Dermis microvascular lymphatic vessel endothelial cell (primary cell): ENCODE data around the gene DNAAF8. TPM values are rescaled to one million over a fixed set of nuclear protein-coding genes. Genes with fewer than 3 reads are reported as not detected.
"Not testable (repeated sequence)": the region's sequence is repeated elsewhere in the genome, so short reads cannot be mapped to it uniquely, and the experiment has no call there.

Experiments used
- DNase-seq, 2 donors: peaks; one replicate each; pipeline versions ENCODE4 v3.0.0 to v3.0.0-alpha.2; 2010; ENCODE audit warnings: low read depth in 2 of 2
- total RNA-seq: library from RNA; depleted of rRNA; stranded (reverse); fragments of >200 nt; gene quantifications from 2 replicates; pipeline ENCODE4 v1.2.1, GENCODE V29; 2014

Gene DNAAF8
- total RNA-seq, 1 donor from 2014 or later = 0.13 TPM

DNA sequence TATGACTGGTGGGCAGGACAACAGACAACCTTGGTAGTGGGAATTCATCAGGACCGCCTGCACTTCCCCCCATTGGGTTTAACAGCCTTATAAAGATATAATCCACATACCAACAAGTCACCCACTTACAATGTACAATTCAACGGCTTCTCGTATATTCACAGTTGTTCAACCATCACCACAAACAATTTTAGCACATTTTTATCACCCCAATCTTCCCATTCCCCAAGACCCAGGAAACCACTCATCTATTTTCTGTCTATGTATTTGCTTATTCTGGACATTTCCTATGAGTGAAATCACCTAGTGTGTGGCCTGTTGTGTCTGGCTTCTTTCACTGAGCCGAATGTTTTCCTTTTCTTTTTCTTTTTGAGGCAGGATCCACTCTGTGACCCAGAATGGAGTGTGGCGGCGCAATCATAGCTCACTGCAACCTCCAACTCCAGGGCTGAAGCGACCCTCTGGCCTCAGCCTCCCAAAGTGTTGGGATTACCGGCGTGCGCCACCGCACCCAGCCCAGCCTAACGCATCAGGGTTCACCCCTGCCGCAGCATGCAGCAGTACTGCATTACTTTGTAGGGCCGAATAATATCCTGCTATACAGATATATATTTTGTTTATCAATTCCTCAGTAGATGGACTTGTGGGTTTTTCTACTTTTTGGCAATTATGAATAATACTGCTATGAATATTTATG lies 11.1 kb upstream of the DNAAF8 start:
- no peak for DNase-seq

GRCh38 chr16:4724661-4725270 lies 9.6 kb upstream of the DNAAF8 start:
- no peak for DNase-seq

GRCh38 chr16:4726616-4727015 lies 7.7 kb upstream of the DNAAF8 start:
- no peak for DNase-seq

GRCh38 chr16:4728676-4729075 lies 5.7 kb upstream of the DNAAF8 start:
- DNase-seq = no peak

DNA sequence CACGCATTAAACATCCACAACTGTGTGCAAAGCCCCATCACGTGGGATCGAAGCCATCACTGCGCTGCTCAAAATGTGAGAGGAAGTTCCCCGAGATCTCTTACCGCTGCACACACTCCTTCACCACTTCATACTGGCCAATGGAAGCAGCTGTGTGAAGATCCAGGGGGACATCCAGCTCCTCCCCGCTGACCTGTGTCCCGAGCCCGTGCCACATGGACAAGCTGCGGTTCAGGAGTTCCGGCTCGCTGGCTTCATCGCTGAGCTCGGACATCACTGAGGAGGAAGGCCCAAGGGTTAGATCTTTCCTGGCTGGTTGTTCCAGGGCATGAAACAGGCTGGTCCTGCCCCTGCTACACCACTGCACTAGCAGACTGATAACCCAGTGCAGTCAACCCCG lies 4.5 kb upstream of the DNAAF8 start:
- no peak for DNase-seq

- no peak for DNase-seq
Measured at GRCh38 chr16:4733211-4733742, 1.1 kb upstream of the DNAAF8 start.

DNA sequence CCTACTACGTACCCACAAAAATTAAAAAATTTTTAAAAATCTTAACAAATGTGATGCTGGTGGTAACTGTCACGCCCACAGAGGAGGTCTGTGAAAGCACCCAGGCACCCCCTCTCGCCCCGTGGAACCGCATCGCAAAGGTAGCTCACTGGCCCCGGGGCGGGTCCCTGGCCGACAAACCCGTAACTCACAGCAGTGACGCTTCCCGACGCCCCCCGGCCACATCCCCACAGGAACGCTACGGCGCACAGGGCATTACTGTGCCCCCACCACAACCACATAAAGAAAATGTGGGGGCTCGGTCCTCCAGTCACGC lies 632 bp upstream of the DNAAF8 start:
- no peak for DNase-seq

GRCh38 chr16:4734730-4735535 lies 596 bp downstream of the DNAAF8 start:
- DNase-seq = peak; percentile 27 to 83

GRCh38 chr16:4736546-4736945 lies 2.2 kb downstream of the DNAAF8 start:
- no peak for DNase-seq

- no peak for DNase-seq
Measured at GRCh38 chr16:4737545-4737944, 3.2 kb downstream of the DNAAF8 start.

GRCh38 chr16:4738370-4738769 lies 4.0 kb downstream of the DNAAF8 start:
- not testable (repeated sequence) for DNase-seq

GRCh38 chr16:4743226-4743878 lies 9.0 kb downstream of the DNAAF8 start:
- no peak for DNase-seq

DNA sequence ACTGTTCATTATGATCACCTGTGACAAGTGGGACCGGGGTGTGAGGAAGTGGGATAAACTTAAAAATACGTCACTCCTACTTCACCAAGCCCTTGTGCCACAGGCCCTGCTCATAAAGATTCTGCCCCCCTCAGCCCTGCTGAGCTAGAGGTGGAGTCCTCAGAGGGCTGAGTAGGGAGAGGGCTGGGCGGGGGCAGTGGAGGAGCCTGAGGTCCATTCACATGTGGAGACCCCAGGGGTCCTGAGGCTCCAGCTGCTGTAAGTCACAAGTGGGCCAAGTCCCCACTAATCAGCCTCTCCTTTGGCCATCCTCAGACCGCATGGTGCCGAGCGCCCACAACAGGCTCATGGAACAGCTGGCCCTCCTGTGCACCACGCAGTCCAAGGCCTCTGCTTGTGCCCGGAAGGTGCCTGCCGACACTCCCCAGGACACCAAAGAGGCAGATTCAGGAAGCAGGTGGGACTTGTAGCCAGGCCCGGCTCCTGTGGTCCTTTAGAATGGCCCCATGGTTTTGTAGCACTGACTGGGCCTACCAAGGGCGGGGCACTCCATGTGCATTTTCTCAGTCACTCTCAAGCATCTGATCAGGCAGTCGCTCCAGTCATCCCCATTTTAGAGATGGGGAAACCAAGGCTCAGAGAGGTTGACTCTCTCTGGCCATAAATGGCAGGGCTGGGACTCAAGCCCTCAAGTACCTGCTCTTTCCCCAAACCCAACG lies 10.4 kb downstream of the DNAAF8 start:
- no peak for DNase-seq

- DNase-seq = no peak
Measured at GRCh38 chr16:4745274-4745569, 10.9 kb downstream of the DNAAF8 start.

DNA sequence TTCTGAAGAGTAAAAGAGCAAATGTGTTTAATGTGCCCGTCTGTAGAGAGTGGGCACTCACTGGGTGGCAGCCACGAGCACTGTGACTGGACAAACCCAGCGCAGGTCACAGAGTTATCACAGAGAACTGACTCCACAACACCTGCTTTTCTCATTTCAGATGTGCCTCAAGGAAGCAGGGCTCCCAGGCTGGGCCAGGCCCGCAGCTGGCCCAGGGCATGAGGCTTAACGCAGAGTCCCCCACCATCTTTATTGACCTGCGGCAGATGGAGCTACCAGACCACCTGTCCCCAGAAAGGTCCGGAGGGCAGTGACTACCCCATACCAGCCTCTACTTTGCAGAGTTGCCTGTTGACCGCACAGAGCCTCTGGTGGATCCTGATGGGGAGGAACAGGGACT lies 11.9 kb downstream of the DNAAF8 start:
- no peak for DNase-seq

GRCh38 chr16:4746991-4747574 lies 12.7 kb downstream of the DNAAF8 start:
- DNase-seq = no peak

GRCh38 chr16:4747906-4748681 lies 13.8 kb downstream of the DNAAF8 start:
- no peak for DNase-seq

- no peak for DNase-seq
Measured at GRCh38 chr16:4748682-4749411, 14.5 kb downstream of the DNAAF8 start.

- no peak for DNase-seq
Measured at GRCh38 chr16:4749700-4750257, 15.4 kb downstream of the DNAAF8 start.
